HTERT RPE-1 (cell line): ENCODE data around the gene ACAD11.

ENCODE experiments used
- in situ Hi-C: fragments of 300-500 bp; cut with MboI; formaldehyde crosslinking; loops from 4 replicates; pipeline ENCODE4 v1.14.3; 2020; ENCODE audit warnings: low sequenced_read_pairs

Gene ACAD11

GRCh38 chr3:132517311-132517710, 142.3 kb downstream of the ACAD11 start:
- in situ Hi-C loops: no loop called here

DNA sequence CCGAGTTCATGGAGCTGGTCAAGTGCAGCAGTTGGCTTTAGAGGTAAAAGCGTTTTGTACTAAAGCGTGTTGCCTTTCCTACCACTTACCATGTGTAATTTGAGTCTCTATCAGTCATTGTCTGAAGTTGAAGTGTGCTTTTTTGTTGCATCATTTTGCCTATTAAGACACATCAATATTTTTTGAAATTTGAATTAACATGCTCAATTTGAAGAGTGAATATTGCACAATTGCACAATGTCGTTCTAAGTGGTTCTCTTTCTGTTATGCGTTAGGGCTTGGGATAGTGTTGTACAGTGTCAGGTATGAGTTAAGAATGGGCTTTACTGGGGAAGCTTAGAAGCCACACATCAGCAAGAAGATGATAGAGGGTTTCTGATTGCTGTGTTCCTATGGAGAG, 146.6 kb downstream of the ACAD11 start:
- in situ Hi-C loops: no loop called here

- in situ Hi-C loops: no loop called here
Observed at GRCh38 chr3:132509506-132509905, 150.1 kb downstream of the ACAD11 start.

DNA sequence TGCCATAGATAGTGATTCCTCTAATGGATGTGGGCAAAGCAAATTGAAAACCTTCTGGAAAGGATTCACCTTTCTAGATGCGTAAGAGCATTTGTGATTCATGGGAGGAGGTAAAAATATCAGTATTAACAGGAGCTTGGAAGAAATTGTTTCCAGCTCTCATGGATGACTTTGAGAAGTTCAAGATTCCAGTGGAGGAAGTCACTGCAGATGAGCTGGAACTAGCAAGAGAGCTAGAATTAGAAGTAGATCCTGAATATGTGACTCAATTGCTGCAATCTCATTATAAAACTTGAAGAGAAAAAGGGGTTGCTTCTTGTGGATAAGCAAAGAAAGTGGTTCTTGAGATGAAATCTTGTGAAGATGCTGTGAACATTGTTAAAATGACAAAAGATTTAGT, 150.5 kb downstream of the ACAD11 start:
- in situ Hi-C loops: no loop called here
